Choroid plexus epithelial cell (primary cell): Measurements from ENCODE around the gene NR4A3.

ENCODE experiments used
- DNase-seq: peaks from one replicate; pipeline ENCODE4 v3.0.0-alpha.2; 2010; ENCODE audit warnings: low read depth
- H3K4me3 ChIP-seq: 2 replicates; pipeline ENCODE4 v1.5.1; 2011; ENCODE audit warnings: low read depth, mild to moderate bottlenecking, control low read depth, low read length, moderate library complexity
- CTCF ChIP-seq: conservative IDR thresholded peaks from 2 replicates; pipeline ENCODE4 v1.5.1; 2011; ENCODE audit warnings: low read depth, mild to moderate bottlenecking, control low read depth, inconsistent platforms, low read length, moderate library complexity

The NR4A3 gene

GRCh38 chr9:99870126-99870525 lies 48.4 kb downstream of the NR4A3 start:
- DNase-seq: peak; percentile 48
- no peak for TF ChIP-seq CTCF

GRCh38 chr9:99873531-99873930 lies 51.8 kb downstream of the NR4A3 start:
- H3K4me3 ChIP-seq: no peak overlapping the region
- TF ChIP-seq CTCF: no peak

More at GRCh38 chr9:99870126-99870525, 48.4 kb downstream of the NR4A3 start:
- no peak overlapping the region for H3K4me3 ChIP-seq

GRCh38 chr9:99873943-99874584 lies 52.4 kb downstream of the NR4A3 start:
- DNase-seq: peak; percentile 15
- no peak overlapping the region for H3K4me3 ChIP-seq
- no peak for TF ChIP-seq CTCF

More at GRCh38 chr9:99873531-99873930, 51.8 kb downstream of the NR4A3 start:
- DNase-seq: peak; percentile 78

DNA sequence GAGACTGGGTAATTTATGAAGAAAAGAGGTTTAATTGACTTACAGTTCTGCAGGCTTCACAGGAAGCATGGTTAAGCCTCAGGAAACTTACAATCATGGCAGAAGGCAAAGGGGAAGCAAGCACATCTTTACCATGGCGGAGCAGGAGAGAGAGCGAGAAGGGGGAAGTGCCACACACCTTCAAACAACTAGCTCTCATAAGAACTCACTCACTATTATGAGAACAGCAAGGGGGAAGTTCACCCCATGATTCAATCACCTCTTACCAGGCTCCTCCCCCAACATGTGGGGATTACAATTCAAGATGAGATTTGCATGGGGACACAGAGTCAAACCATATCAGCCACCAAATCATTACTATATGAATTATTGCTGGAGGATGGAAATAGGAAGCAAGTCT lies 54.5 kb downstream of the NR4A3 start:
- DNase-seq: no peak
- H3K4me3 ChIP-seq: no peak overlapping the region
- TF ChIP-seq CTCF: no peak

DNA sequence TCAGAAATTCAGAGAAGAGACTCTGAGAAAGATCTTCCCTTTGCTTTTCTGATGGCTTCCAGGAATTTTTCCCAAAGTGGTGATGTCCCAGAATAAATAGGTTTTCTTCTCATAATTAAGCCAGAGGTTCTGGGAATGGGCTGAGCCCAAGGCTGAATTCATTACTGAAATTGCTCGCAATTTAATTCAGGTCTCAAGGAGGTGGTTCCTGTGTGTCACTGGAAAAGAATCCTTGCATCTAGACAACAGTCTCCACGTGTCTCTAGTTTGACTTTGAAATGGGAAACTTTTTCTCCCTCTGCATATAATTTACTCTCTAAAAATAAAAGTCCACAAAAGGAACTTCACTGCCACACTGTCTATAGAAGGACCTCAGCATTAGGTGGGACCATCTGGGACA lies 57.0 kb downstream of the NR4A3 start:
- TF ChIP-seq CTCF: no peak
- peak; percentile 15 for DNase-seq
- H3K4me3 ChIP-seq: no peak overlapping the region

- H3K4me3 ChIP-seq: no peak overlapping the region
- TF ChIP-seq CTCF: no peak
- no peak for DNase-seq
Observed at GRCh38 chr9:99881769-99882168, 60.1 kb downstream of the NR4A3 start.

- no peak for DNase-seq
- no peak overlapping the region for H3K4me3 ChIP-seq
- no peak for TF ChIP-seq CTCF
Observed at GRCh38 chr9:99885747-99886146, 64.1 kb downstream of the NR4A3 start.
